ENCODE data around the gene PSTPIP1. TPM values are rescaled to one million over a fixed set of nuclear protein-coding genes. Genes with fewer than 3 reads are reported as not detected.

The PSTPIP1 gene
- 2.3 TPM for total RNA-seq
- polyA plus RNA-seq (ENCODE audit: insufficient read depth in 1 of 8, insufficient read length in 8 of 8, low replicate concordance in 1 of 8), result 1 to 10 TPM; 1.3 to 2.9 (median 2.5) TPM
- long read RNA-seq, donor 1, result 0 reads
- long read RNA-seq, donor 2, result 0 reads
- long read RNA-seq, donor 3, result 0 reads
- long read RNA-seq, donor 4, partial matches to known transcripts, result 0 of 1 reads
- long read RNA-seq, donor 4, other reads (novel, unspliced or antisense), result 0 of 1 reads
- long read RNA-seq, donor 5, partial matches to known transcripts, result 0 of 1 reads
- long read RNA-seq, donor 5, other reads (novel, unspliced or antisense), result 0 of 1 reads
- long read RNA-seq, donor 6, result 0 reads
- long read RNA-seq, donor 7, partial matches to known transcripts, result 0 of 1 reads
- long read RNA-seq, donor 7, other reads (novel, unspliced or antisense), result 0 of 1 reads
- long read RNA-seq, donor 8, result 0 reads
- long read RNA-seq, donor 9, partial matches to known transcripts, result 0 of 1 reads
- long read RNA-seq, donor 9, other reads (novel, unspliced or antisense), result 0 of 1 reads
- long read RNA-seq, donor 10, partial matches to known transcripts, result 0 of 1 reads
- long read RNA-seq, donor 10, other reads (novel, unspliced or antisense), result 0 of 1 reads
- long read RNA-seq, donor 11, partial matches to known transcripts, result 0 of 1 reads
- long read RNA-seq, donor 11, other reads (novel, unspliced or antisense), result 0 of 1 reads

DNA sequence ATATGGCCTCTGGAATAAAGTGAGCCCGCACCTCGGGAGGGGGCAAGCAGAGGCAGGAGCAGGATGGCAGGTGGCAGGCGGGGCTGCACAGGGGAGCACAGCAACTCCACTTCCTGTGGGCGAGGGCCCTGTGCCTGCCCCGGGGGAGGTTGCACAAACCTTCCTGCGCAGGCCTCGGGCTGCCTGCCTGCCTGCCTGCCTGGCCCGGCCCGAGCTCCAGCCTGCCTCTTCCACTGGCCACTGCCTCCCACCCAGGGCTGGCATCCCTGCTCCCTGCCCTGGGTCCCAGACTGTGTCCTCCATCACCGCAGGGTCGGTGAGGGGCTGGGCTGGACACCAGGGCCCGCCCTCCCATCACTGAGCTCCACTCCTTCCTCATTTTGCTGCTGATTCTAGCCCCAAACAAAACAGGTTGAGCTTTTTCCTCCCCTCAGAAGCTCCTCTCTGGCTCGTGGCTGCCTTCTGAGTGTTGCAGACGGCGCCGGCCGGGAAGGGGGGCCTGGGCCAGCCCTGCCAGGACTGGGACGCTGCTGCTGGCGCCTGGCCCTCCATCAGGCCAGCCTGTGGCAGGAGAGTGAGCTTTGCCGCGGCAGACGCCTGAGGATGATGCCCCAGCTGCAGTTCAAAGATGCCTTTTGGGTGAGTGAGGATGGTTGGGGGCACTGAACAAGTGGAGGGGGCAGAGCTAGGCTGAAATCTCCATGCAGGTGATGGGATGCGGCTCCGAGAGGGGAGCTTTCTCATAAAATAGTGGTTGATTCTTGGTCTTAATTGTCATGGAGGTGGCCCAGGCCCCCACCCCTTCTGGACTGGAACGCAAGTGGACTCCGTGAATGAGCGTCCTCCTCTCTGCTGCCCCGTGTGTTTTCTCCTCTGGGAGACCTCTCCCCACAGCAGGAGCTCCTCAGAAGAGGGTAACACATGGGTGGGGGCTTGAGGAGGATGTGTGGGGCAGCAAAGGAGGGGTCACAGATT lies at the start of gene PSTPIP1:
Gene PSTPIP1 (plus strand): TSS at position 156 of the 975 bp plus-strand sequence. CDS start 448 bp downstream, at position 604.
- Histone ChIP-seq H3K27ac (ENCODE audit: low read length) (peak within 1 kb of the TSS; percentile 69), H3K4me3 (ENCODE audit: low read length) (peak within 1 kb of the TSS; percentile 28)

DNA sequence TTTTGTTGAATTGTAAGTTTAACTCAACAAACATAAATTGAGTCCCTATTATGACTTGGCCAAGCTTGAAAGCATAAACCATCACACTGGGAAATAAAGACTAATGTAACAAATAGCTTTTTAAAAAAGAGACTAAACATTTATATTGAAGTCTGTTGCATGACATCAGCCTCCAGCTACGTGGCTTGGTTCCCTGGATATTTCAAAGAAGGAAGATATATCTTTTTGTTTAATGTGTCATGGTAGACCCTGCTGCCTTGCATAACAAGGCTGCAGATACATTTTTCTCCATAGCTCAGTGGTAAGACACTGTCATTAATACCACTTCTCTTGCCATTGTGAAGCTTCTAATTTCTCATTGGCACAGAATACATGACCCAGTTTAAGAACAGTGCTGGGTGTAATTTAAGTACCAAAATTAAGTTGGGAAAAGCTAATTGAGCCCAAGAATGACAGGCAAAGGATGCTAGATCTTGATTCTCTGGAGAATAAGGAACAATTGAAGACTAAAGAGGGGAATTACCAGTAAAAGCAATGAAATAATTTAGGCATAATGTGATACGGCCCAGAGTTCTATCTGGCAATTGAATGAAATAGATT lies 49.3 kb upstream of the PSTPIP1 start:
- Histone ChIP-seq H3K36me3 (ENCODE audit: control insufficient read depth, insufficient read depth, low read length) (peaks cover 6% of the 10 kb centered on the region), H3K27ac (ENCODE audit: low read length) (no peak overlapping the region), H3K4me3 (ENCODE audit: low read length) (no peak overlapping the region), H3K9me3 (replicated peaks; ENCODE audit: control insufficient read depth, low read depth, low read length) (no peaks in the 10 kb centered on the region), H3K27me3 (ENCODE audit: control insufficient read depth, insufficient read depth, low read length) (no peaks in the 10 kb centered on the region), H3K4me1 (ENCODE audit: control insufficient read depth, insufficient read depth, low read length) (no peaks in the 10 kb centered on the region)
- no peak for DNase-seq
- WGBS (ENCODE audit: insufficient coverage), result 100% methylated on average over 1 of the region's 2 CpGs

More for the DNA sequence above, at the start of gene PSTPIP1:
- Histone ChIP-seq H3K36me3 (ENCODE audit: control insufficient read depth, insufficient read depth, low read length) (no peaks in the 10 kb centered on the region), H3K27me3 (ENCODE audit: control insufficient read depth, insufficient read depth, low read length) (no peaks in the 10 kb centered on the region), H3K4me1 (ENCODE audit: control insufficient read depth, insufficient read depth, low read length) (peaks cover 22% of the 10 kb centered on the region), H3K9me3 (replicated peaks; ENCODE audit: control insufficient read depth, low read depth, low read length) (no peaks in the 10 kb centered on the region)
- WGBS (ENCODE audit: insufficient coverage), result 24% methylated on average over 21 of the region's 28 CpGs
- peak; percentile 78 for DNase-seq

DNA sequence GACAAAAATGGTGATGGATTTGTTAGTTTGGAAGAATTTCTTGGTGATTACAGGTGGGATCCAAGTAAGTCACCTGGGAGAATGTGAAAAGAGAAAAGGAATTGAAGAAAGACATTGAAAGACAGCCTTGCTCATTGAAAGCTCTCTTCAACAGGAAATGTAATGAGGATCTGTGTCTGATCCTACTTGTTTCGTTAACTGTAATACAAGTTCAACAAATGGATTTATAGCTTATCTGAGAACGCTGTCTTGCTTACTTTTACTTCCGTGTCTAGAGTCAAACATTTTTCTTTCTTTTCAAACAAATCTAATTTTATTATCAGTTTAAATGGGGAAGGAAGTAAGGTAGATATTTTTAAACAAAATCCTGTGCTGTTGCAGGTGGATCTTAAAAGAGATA lies 47.5 kb upstream of the PSTPIP1 start:
- DNase-seq, result no peak
- Histone ChIP-seq H3K27me3 (ENCODE audit: control insufficient read depth, insufficient read depth, low read length) (no peaks in the 10 kb centered on the region), H3K27ac (ENCODE audit: low read length) (no peak overlapping the region), H3K9me3 (replicated peaks; ENCODE audit: control insufficient read depth, low read depth, low read length) (no peaks in the 10 kb centered on the region), H3K36me3 (ENCODE audit: control insufficient read depth, insufficient read depth, low read length) (peaks cover 10% of the 10 kb centered on the region), H3K4me1 (ENCODE audit: control insufficient read depth, insufficient read depth, low read length) (no peaks in the 10 kb centered on the region), H3K4me3 (ENCODE audit: low read length) (no peak overlapping the region)
- WGBS (ENCODE audit: insufficient coverage), result no CpG with 5 or more reads among the region's 3 CpGs

DNA sequence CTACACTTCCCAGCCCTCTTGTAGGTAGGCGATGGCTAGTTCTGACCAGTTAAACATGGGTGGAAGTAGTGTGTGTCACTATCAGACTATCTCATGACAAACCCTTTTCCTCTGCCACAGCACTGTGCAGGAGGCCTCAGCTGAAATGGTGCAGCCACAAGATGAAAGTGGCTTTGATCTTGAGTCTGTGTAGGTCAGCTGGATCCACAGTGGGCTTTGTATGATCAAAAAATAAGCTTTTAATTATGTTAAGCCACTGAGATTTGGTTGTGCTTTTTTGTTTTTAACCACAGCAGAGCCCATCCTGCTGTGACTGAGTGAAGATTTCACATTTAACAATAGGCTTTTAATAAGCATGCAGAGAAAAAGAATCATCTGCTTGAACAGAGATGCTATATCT lies 43.7 kb upstream of the PSTPIP1 start:
- peaks cover 8% of the 10 kb centered on the region for H3K36me3 ChIP-seq (ENCODE audit: control insufficient read depth, insufficient read depth, low read length)

GRCh38 chr15:76953913-76954312 lies 41.0 kb upstream of the PSTPIP1 start:
- H3K4me3 ChIP-seq (ENCODE audit: low read length), result no peak overlapping the region
- H3K36me3 ChIP-seq (ENCODE audit: control insufficient read depth, insufficient read depth, low read length), result peaks cover 5% of the 10 kb centered on the region
- no peak for DNase-seq
- no peaks in the 10 kb centered on the region for H3K4me1 ChIP-seq (ENCODE audit: control insufficient read depth, insufficient read depth, low read length)
- no peaks in the 10 kb centered on the region for H3K27me3 ChIP-seq (ENCODE audit: control insufficient read depth, insufficient read depth, low read length)
- WGBS (ENCODE audit: insufficient coverage), result no CpG with 5 or more reads among the region's 3 CpGs
- H3K9me3 ChIP-seq (replicated peaks; ENCODE audit: control insufficient read depth, low read depth, low read length), result no peaks in the 10 kb centered on the region
- H3K27ac ChIP-seq (ENCODE audit: low read length), result no peak overlapping the region

More for the DNA sequence above, 43.7 kb upstream of the PSTPIP1 start:
- DNase-seq, result no peak
- H3K27me3 ChIP-seq (ENCODE audit: control insufficient read depth, insufficient read depth, low read length), result no peaks in the 10 kb centered on the region
- H3K9me3 ChIP-seq (replicated peaks; ENCODE audit: control insufficient read depth, low read depth, low read length), result no peaks in the 10 kb centered on the region
- no peak overlapping the region for H3K27ac ChIP-seq (ENCODE audit: low read length)
- H3K4me3 ChIP-seq (ENCODE audit: low read length), result no peak overlapping the region
- H3K4me1 ChIP-seq (ENCODE audit: control insufficient read depth, insufficient read depth, low read length), result no peaks in the 10 kb centered on the region
- WGBS (ENCODE audit: insufficient coverage), result no CpG with 5 or more reads among the region's 1 CpG

DNA sequence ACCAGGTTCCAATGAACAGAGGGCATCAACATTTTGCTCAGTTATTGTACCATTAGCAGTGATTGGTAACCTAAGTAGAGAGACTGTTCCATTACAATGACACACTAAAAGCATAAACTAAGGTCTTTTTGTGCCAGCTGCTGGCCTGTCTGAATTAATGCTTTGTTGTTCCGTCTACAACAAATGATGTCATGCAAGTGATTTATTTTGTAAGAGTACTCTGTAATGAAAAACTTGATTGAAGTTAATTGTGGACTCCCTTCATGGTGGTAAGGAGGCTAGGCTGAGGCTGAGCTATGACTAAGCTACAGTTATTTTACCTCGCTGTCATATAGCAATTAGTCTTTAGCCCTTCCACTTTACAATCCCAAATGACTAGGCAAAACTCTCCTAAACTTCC lies 40.2 kb upstream of the PSTPIP1 start:
- 0% methylated on average over 1 of the region's 2 CpGs for WGBS (ENCODE audit: insufficient coverage)
- H3K9me3 ChIP-seq (replicated peaks; ENCODE audit: control insufficient read depth, low read depth, low read length), result no peaks in the 10 kb centered on the region
- no peak for DNase-seq
- H3K4me3 ChIP-seq (ENCODE audit: low read length), result no peak overlapping the region
- no peak overlapping the region for H3K27ac ChIP-seq (ENCODE audit: low read length)
- peaks cover 5% of the 10 kb centered on the region for H3K36me3 ChIP-seq (ENCODE audit: control insufficient read depth, insufficient read depth, low read length)
- no peaks in the 10 kb centered on the region for H3K4me1 ChIP-seq (ENCODE audit: control insufficient read depth, insufficient read depth, low read length)
- H3K27me3 ChIP-seq (ENCODE audit: control insufficient read depth, insufficient read depth, low read length), result no peaks in the 10 kb centered on the region

DNA sequence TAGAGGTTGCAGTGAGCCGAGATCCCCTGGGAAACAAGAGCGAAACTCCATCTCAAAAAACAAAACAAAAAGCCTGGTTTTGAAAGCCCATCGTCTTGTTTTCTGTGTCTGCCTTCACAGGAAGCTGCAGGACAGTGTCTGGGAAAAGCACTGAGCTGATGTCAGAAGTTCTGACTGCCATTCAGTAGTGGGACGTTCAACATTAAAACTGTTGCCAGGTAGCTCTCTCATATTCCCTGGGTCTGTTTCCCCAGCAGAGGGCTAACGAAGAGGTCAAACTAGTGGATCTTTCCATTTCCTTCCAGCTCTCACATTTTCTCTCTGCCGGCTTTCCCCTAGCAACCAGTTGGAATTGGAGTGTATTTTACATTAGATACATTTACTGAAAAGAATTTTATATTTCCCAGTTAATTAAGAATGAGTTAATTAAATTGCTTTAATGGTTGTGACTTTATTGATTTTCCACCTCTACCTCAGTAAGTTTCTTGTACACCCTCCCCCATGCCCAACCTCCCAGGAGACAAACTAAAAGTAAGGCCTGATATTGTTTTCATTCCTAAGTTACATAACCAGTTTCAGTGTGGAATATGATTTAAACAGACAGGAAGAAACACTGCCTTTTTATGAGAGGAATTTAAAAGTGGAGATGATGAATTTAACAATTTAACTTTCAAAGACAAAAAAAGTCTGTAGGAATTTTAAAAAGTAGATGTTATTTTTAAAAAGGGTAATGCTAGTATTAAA lies 33.5 kb upstream of the PSTPIP1 start:
- Histone ChIP-seq H3K4me1 (ENCODE audit: control insufficient read depth, insufficient read depth, low read length) (peaks cover 16% of the 10 kb centered on the region), H3K36me3 (ENCODE audit: control insufficient read depth, insufficient read depth, low read length) (no peaks in the 10 kb centered on the region), H3K9me3 (replicated peaks; ENCODE audit: control insufficient read depth, low read depth, low read length) (no peaks in the 10 kb centered on the region), H3K27me3 (ENCODE audit: control insufficient read depth, insufficient read depth, low read length) (peaks cover 6% of the 10 kb centered on the region), H3K4me3 (ENCODE audit: low read length) (no peak overlapping the region), H3K27ac (ENCODE audit: low read length) (peak overlapping the region; percentile 65)
- DNase-seq, result peak; percentile 87
- WGBS (ENCODE audit: insufficient coverage), result 22% methylated on average over 3 of the region's 6 CpGs

- H3K27ac ChIP-seq (ENCODE audit: low read length), result peak overlapping the region; percentile 65
- 75% methylated on average over 8 of the region's 9 CpGs for whole genome bisulfite sequencing (ENCODE audit: insufficient coverage)
- DNase-seq, result no peak
- H3K4me1 ChIP-seq (ENCODE audit: control insufficient read depth, insufficient read depth, low read length), result peaks cover 16% of the 10 kb centered on the region
- H3K4me3 ChIP-seq (ENCODE audit: low read length), result no peak overlapping the region
- peaks cover 6% of the 10 kb centered on the region for H3K27me3 ChIP-seq (ENCODE audit: control insufficient read depth, insufficient read depth, low read length)
- no peaks in the 10 kb centered on the region for H3K36me3 ChIP-seq (ENCODE audit: control insufficient read depth, insufficient read depth, low read length)
- H3K9me3 ChIP-seq (replicated peaks; ENCODE audit: control insufficient read depth, low read depth, low read length), result no peaks in the 10 kb centered on the region
Observed at GRCh38 chr15:76962337-76963013, 32.5 kb upstream of the PSTPIP1 start.

DNA sequence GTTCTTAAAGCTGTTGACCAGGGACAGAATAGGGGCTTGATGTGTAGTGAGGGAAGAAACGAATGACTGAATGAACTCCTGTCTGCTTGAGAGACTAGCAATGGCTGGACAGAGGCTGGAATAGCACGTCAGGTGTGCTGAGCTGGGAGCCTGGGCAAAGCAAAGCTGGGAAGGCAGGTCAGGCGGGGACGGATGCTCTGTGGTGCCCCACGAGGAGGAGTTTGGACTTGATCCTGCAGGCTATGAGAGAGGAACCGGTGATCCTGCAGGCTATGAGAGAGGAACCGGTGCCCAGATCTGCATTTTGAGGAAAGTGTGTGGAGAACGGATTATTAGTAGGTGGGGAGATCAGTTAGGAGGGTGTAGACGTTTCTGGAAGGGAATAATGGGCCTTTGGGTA lies 31.3 kb upstream of the PSTPIP1 start:
- DNase-seq, result peak; percentile 39

More for the DNA sequence above, 31.3 kb upstream of the PSTPIP1 start:
- WGBS (ENCODE audit: insufficient coverage), result 36% methylated on average over 9 of the region's 9 CpGs
- no peaks in the 10 kb centered on the region for H3K36me3 ChIP-seq (ENCODE audit: control insufficient read depth, insufficient read depth, low read length)
- no peak overlapping the region for H3K4me3 ChIP-seq (ENCODE audit: low read length)
- H3K27ac ChIP-seq (ENCODE audit: low read length), result peak overlapping the region; percentile 65
- H3K4me1 ChIP-seq (ENCODE audit: control insufficient read depth, insufficient read depth, low read length), result peaks cover 16% of the 10 kb centered on the region
- no peaks in the 10 kb centered on the region for H3K9me3 ChIP-seq (replicated peaks; ENCODE audit: control insufficient read depth, low read depth, low read length)
- H3K27me3 ChIP-seq (ENCODE audit: control insufficient read depth, insufficient read depth, low read length), result peaks cover 6% of the 10 kb centered on the region

All from muscle of leg (tissue), 16 donors.